ENCODE measurements around the gene DHRS7B.

DHRS7B gene

DNA sequence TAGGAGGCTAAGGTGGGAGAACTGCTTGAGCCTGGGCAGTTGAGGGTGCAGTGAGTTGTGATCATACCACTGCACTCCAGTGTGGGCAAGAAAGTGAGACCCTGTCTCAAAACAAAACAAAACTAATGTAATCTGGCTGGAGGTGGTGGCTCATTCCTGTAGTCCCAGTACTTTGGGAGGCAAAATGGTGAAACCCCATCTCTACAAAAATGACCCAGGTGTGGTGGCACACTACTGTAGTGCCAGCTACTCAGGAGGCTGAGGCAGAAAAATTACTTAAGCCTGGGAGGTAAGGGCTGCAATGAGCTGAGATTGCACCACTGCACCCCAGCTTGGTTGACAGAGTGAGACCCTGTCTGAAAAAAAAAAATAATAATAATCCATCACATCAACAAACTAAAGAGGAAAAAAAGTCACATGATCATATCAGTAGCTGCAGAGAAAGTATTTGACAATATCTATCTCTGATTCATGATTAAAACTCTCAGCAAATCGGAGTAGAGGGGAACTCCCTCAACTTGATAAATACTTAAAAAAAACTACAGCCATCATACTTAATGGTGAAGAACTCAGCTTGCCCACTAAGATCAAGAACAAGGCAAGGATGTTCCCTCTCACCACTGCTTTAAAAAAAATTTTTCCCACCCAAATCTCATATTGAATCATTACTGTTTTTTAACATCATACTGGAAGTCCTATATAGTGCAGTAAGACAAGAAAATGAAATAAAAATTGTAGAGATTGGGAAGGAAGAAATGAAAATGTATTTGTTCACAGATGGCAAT, 31.0 kb downstream of the DHRS7B start:
- DNase-seq (ENCODE audit: low read depth): no peak

DNA sequence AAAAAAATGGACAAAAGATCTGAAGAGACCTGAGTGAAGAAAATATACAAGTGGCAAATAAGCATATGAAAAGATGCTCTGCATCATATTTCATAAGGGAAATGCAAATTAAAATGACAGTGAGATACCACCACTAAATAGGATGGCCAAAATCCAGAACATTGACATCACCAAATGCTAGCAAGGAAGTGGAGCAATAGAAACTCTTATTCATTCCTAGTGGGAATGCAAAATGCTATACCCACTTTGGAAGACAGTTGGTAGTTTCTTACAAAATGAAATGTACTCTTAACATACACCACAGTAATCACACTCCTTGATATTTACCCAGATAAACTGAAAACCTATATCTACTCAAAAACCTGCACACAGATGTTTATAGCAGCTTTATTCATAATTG, 33.6 kb downstream of the DHRS7B start:
- DNase-seq (ENCODE audit: low read depth): no peak

DNA sequence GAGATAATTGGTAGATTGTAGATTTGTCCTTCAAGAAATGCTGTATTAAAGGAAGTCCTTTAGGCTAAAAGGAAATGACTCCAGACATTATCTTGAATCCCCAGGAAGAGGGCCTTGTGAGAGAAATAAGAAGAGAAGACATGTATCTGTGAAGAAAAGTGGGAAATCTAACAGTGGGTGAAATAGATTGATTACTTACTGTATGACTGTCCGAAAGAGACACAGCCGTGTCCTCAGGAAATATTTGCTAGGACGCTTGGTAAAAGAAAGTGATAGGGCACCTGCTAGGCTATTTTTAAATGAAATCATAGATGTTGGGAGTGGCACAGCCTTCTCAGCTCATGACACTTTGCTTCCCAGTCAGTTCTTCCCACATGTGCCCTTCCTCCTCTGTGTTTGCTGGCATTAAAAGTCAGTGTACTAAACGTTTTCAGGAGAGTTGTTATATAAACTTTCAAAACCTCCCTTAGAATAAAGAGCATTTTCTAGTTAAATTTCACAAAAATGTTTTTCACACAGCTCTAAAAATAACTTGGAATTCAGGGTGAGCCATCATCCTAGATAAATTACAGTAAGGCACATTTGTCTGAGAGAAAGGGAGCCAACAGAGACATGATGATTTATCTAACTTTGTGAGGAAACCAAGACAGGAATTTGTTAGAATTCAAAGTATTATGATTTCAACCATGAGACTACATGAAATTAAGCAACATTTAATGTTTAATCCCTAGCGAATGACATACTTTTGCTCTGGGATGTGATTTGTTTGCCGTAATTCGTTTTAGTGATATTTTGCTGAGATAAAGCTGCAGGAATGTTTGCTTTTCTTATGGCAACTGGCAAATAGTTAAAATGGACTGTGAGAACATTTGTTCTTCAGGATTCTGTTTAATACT, 35.0 kb downstream of the DHRS7B start:
- DNase-seq (ENCODE audit: low read depth): no peak

DNA sequence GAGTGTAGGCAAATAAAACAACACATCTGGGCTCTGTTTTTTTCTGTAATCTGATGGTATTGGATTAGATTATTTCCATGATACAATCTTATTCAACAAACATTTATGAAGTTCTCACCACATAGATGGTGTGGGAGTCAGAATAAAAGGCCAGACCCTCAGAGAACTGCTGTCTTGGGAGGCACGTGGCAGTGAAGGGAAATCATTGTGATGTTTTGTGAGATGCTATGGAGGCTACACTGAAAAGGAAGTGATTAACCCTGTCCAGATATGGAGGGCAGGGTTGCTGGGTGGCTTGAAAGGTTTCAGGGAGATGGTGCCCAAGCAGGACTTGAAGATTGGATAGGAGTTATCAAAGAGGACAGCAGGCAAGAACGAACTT, 35.6 kb downstream of the DHRS7B start:
- no peak for DNase-seq (ENCODE audit: low read depth)

DNA sequence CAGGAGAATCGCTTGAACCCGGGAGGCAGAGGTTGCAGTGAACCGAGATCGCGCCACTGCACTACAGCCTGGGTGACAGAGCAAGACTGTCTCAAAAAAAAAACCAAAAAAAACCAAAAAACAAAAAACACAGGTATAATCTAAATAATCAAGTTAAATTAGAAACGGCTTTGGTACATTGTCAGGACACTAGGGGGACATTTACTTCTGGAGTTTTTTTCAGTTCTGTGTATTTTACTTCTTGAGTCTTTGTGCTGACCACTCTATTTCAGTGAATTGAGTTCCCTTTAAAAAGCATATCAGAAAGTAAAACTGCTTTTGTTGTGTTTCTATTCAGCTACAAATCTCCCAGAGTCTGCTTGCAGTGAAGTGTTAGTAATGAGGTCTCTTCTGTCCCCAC, 36.3 kb downstream of the DHRS7B start:
- DNase-seq (ENCODE audit: low read depth): no peak

DNA sequence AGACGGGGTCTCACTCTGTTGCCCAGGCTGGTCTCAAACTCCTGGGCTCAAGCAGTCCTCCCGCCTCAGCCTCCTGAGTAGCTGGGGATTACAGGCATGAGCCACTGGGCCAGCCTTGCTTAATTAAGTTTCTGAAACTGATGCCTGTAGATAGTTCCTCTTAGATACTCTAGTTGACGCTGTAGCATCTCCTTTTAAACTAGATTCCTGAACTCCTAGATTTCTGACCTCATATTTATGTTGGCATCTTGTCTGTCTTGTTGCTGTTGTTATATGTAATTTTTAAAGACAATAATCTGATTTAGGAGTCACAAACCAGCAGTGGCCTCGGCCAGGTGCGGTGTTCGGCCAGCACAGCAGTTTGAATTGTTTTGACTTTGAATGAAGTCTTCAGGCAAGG, 37.5 kb downstream of the DHRS7B start:
- DNase-seq (ENCODE audit: low read depth): no peak

DNA sequence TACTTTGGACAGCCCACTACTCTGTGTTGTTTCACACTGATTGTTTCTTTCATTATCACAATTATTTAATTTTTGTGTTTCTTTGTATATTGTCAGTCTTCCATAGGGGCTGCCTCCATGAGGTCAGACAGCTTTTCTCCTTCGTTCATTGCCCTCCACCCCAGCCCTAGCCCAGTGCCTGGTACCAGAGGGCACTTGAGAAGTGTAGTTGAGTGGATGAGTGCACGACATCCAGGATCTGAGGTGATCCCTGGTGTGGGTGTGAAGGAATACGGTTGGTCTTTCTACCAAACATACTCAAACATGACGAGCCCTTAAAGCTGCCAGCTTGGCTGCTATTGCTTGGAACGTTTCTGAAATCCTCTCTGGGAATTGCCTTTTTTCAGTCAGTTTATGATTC, 37.9 kb downstream of the DHRS7B start:
- no peak for DNase-seq (ENCODE audit: low read depth)

DNA sequence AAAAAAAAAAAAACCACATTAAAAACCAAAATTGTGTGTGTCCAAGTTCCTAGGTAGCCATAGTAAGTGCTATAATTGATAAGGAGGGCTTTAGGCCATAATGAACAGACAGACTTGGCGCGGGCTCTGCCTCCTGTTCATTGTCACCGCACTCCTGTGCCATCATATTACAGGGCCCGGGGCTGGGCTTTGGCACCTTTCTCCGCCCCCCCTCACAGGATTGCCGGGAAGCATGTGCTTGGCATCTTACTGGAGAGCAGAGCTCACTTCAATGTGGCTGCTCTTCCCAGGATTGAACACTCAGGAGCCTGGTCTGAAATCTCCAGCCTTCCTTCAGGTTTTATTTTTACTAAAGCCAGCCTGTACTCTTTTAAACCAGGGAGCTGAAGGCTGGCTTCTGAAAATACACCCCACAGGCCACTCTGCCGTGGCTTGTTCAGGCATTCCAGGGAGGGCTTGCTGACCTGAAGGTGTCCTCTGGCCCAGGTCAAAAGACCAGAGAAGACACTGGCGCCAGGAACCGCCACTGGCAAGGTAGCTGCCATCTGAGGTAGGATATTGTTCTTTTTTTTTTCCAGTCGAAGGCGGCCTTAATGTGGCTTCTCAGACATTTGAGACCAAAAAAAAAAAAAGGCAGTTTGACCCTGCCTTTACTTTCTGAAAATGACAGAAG, 39.3 kb downstream of the DHRS7B start:
- no peak for DNase-seq (ENCODE audit: low read depth)

DNA sequence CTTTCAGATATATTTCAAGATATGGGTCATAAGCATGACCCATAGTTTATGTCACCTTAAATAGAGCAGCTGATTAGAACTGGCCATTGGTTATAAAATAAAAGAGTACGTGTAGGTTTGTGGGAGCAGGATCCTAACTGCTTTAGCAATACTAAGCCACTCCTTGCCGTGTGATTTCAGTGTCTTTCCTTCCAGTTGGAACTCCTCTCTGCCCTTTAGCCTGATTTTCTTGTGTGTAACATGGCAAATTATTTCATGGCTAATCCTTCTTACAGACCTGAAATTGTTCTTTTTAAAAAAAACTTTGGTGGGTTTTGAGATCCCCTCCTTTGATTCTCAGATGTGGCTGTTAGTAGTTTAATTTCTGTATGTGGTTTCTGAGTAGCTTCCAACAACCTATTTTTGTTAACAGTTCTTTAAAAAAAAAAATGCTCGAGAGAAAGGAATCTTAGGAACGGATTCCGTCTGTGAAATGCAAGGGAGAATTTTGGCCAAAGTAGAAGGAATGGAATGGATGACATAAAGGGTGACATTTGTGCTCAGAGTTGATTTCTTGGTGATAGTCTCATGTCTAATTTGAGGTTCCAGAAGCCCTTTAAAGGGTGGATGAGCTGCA, 39.9 kb downstream of the DHRS7B start:
- DNase-seq (ENCODE audit: low read depth): no peak

DNA sequence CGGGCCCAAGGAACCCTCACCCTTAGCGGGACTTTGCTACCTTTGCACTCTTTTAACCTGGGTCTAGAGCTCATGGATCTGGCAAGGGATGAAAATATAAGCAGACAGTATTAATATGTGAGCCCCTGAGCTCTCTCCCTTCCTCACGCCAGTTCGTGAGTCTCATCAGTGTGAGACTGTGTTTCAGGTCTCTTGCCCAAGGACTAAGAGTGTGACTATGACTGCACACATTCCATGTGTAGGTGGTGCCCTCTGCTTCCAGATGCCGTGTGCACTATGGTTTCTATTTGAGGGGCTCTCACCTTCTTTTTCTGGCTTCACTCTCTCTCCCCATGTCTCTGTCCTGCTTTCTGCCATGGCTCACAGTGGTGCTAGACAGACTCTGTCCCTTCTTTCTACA, 40.5 kb downstream of the DHRS7B start:
- DNase-seq (ENCODE audit: low read depth): no peak

DNA sequence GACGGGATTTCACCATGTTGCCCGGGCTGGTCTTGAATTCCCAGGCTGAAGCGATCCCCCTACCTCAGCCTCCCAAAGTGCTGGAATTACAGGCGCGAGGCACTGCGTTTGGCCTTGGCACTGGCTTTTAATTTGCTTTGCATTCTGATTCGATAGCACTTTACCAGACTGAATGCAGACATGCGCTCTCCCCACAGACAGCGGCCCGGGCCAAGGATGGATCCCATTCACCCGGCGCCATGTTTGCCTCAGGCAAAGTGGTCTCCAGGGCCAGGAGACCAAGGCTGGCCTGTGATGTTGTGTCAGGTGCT, 41.7 kb downstream of the DHRS7B start:
- DNase-seq (ENCODE audit: low read depth): no peak

DNA sequence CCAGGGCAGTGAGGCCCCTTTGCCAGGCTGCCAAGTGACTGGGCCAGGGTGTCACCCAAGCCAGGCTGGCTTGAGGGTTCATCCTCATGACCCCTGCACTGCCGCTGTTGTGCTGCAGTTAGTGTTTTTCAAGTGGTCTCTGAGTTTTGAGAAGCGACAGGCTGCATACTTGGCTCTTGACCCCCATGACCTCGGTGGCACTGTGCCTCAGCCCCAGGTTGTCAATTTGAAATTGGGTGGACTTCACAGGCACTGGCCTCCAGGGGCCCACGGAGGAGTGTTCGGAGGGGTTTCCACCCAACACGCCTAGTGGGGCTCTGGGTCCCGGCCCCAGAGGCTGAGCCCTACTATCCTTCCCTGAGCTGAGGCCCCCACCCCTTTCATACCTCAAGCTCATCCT, 42.7 kb downstream of the DHRS7B start:
- DNase-seq (ENCODE audit: low read depth): no peak

DNA sequence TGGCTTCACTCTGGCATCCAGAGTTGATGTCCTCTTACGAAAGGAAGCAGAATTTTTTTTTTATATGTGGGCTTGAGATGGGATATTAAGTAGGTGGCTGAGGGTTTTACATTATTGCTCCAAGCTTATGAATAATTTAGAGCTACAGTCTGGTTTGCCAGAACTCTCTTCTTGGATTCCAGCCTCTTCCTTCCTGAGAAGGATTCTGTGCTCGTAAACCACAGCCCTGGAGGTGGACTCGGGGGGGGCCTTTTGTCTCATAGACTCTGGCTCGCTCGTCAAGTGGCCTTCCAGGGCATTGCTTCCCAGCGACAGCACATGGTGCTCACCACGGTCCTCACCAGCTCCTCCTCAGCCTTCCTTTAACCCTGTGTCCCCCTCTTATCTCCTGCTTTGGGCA, 44.0 kb downstream of the DHRS7B start:
- DNase-seq (ENCODE audit: low read depth): no peak

DNA sequence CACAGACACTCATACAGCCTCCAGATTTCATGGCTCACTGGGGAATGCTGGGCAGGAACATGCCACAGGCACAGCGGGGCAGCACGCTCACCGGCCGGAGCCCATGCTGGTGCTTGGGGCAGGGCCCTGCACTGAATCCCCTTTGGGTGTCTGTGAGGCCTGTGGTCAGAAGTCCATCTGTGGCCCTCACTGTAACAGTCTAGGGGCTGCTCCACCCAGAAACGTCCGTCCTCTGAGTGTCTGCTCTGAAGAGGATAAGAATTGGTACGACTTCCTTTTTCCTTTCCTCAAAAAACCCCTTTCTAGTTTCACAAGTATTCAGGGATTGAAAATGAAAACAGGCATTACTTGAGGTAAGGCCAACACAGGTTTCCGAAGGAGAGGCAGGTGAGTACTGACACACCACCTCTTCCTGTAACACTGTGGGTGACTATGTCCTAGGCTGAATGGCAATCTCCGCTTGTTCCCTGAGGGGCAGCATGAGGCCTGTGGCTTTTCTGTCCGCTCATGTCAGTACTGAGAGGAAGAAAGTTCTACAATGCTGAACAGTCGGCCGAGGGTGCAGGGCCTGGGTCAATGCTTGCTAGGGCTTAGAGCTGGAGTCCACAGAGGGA, 44.7 kb downstream of the DHRS7B start:
- DNase-seq (ENCODE audit: low read depth): no peak

DNA sequence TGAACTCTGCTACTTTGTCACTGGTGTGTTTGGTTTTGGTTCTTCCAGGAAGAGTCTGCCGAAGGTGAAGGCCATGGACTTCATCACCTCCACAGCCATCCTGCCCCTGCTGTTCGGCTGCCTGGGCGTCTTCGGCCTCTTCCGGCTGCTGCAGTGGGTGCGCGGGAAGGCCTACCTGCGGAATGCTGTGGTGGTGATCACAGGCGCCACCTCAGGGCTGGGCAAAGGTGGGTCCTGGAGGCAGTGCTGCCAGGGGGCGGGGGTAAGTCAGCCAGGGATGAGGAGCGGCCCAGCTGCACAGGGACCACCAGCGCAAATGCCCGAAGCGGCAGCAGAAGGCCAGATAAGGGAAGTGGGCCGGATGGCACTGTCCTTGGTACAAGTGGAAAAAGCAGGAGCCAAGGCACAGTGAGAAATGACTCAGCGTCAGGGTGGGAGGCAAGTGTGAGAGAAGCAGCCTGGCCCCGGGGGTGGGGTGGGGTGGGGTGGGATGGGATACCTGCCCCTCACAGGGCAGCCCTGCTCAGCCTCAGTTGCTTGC, 45.3 kb downstream of the DHRS7B start:
- no peak for DNase-seq (ENCODE audit: low read depth)

DNA sequence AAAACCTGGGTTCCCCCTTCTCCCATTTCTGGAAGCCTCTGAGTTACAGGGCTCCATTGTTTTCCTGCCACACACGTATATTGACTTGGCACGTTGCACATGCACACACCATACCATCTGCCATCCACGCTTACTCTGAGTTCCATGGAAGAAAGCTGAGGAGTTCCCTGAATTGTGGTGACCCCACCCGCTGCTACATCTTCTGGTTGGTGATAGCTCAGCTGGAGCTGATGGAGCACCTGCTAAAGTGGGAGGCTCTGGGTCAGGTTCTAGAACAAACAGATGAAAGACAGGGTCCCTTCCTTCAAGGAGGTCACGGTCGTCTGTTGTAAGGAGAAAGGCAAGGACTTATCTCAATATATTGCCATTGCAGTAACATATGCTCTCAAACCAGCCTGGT, 46.1 kb downstream of the DHRS7B start:
- no peak for DNase-seq (ENCODE audit: low read depth)

DNA sequence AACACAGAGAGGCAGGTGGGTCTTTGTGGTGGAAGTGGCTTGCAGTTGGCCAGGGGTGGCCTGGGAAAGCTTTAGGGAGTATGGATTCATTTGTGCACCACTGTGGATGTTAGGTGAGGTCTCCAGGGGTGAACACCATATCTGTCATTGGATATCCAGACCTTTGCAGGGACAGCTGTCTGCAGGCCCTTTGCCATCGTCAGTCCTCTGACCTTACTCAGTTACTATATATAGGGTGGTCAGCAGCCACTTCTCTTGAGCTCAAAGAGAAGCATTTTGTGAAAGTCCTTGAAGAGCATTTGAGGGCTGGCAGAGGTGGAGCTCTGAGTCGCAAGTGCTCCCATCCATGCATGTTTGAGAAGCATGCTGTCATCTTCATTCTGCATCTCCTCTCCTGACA, 46.8 kb downstream of the DHRS7B start:
- no peak for DNase-seq (ENCODE audit: low read depth)

DNA sequence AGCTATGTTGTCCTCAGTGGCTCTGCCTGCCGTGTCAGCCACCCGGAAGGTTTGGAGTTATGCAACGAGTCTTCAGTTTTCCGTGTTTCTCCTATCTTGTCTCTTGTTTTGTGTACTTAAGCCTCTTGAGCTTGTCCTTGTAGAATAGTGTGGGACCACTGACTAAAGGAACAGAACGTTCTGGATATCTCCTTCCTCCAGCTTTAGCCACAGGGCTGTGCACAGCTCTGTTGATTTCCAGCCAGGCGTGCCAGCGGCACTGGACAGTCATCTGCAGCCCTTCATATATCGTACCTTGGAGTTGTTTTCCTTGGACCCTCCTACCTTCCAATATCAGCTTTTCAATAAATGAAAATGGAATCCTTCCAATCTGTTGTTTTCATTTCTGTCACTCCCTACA, 47.4 kb downstream of the DHRS7B start:
- DNase-seq (ENCODE audit: low read depth): no peak

DNA sequence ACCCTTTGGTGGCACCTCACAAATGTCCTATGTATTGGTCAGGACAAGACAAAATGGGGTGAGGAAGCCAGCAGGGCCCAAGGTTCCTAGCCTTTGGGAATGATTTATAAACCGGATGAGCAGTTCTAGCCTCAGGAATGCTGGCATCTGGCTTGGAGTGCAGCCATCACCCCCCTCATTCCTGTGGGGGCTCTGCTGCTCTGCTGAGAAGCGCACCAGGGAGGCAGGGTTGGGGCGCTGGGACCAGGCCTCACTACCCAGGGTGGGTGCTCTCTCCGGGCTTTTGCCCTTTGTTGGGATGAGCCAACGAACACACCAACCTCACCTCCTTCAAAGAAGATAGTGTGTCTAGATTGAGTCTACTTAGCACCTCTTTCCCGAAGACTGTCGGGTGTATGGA, 47.9 kb downstream of the DHRS7B start:
- no peak for DNase-seq (ENCODE audit: low read depth)

DNA sequence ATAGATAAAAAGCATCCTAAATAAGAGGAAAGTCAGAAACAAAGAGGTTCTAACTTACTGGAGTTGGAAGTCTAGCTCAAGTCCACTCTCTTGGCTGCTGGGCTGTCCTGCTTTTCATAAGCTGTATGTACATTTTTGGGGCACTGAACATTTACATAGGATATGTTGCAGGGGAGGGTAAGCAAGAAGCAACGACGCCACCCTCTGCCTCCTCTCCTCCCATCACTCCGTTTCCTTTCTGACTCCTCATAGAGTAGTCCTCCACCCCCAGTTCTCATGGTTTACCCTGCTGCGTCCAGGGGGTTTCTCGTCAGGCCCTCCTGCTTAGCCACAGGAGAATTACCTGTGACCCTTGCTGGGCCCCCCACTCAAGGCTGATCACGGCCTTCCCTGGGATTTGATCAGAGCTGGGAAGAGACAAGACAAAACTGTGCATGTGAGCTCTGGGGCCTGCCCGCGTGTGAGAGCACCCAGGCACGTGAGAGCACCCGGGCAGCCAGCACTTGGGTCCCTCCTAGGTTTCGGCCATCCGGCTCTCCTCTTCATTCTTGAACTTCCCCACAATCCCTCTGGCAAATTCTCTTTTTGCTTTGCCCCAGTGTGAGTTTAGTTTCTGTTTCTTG, 50.1 kb downstream of the DHRS7B start:
- no peak for DNase-seq (ENCODE audit: low read depth)

DNA sequence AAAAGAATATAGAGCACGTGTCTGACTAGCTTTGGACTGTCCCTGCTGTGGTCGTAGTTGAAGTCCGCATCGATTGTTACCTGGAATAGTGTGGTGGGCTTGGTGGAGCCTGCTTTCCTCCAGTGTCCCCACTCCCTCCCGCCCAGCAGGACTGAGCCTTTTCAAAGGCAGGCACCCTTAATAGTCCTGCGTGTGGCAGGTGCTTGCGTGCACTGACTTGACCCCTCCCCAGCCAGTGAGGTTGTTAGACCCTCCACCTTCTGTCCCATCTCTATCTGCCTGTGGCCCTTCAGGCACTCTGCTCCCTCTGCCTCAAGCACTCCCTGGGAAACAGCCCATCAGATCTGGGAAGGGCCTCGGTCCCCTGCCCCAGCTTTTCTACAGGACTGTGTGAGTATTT, 50.6 kb downstream of the DHRS7B start:
- no peak for DNase-seq (ENCODE audit: low read depth)

Data from ELR (cell line).